Naive thymus-derived CD4-positive, alpha-beta T cell (primary cell): ENCODE measurements around the gene FUT2. TPM values are rescaled to one million over a fixed set of nuclear protein-coding genes. Genes with fewer than 3 reads are reported as not detected.
A peak's percentile ranks its signal among the peaks of the same experiment; 100 is the strongest.

ENCODE experiments used
- ATAC-seq: fragments of 150-1000 bp; cut with Tn5 transposase; 2 replicates; pipeline ENCODE4 v1.10.0; 2021; ENCODE audit warnings: mild to moderate bottlenecking, moderate library complexity
- CTCF ChIA-PET: fragments of 350-600 bp; sonication (Branson Sonifier 250); formaldehyde crosslinking; loops from one replicate; lab custom pipeline; 2021; ENCODE audit warnings: antibody characterized with exemption; lab: Charles Lee
- POLR2A ChIA-PET: fragments of 350-600 bp; sonication (Branson Sonifier 250); formaldehyde crosslinking; loops from one replicate; lab custom pipeline; 2021; ENCODE audit warnings: antibody characterized with exemption, inconsistent platforms; lab: Charles Lee
- DNase-seq, 9 donors: peaks; one replicate each; pipeline versions ENCODE4 v3.0.0 to v3.0.0-alpha.2; 2020 to 2022; ENCODE audit warnings: mixed read lengths in 1 of 9
- H3K27ac ChIP-seq: one replicate; pipeline ENCODE4 v1.7.0; 2013; ENCODE audit warnings: mild to moderate bottlenecking, low read depth, low read length, moderate library complexity
- H3K27me3 ChIP-seq, 2 donors: one replicate each; pipeline ENCODE4 v1.7.0; 2013; ENCODE audit warnings: low read length in 2 of 2, mild to moderate bottlenecking in 2 of 2, moderate library complexity in 2 of 2; ENCODE audit not compliant: control insufficient read depth in 2 of 2, insufficient read depth in 2 of 2
- H3K36me3 ChIP-seq, 3 experiments: 1 replicate in 2 of 3; 2 replicates in 1 of 3; pipeline ENCODE4 v1.7.0; 2013; ENCODE audit warnings: low read length in 3 of 3, mild to moderate bottlenecking in 3 of 3, moderate library complexity in 1 of 3; ENCODE audit not compliant: insufficient read depth in 3 of 3, control insufficient read depth in 2 of 3
- H3K4me1 ChIP-seq, 2 donors: one replicate each; pipeline ENCODE4 v1.7.0; 2013; ENCODE audit warnings: low read length in 2 of 2, mild to moderate bottlenecking in 2 of 2, moderate library complexity in 1 of 2; ENCODE audit not compliant: control insufficient read depth in 2 of 2, insufficient read depth in 2 of 2
- H3K4me3 ChIP-seq: 2 replicates; pipeline ENCODE4 v1.7.0; 2013; ENCODE audit warnings: mild to moderate bottlenecking, low read length
- H3K9me3 ChIP-seq, 3 experiments: 1 replicate in 2 of 3; 2 replicates in 1 of 3; pipeline ENCODE4 v1.7.0; 2013; ENCODE audit warnings: low read length in 3 of 3; ENCODE audit not compliant: control insufficient read depth in 2 of 3
- H3K27ac Mint-ChIP-seq, 9 donors: one replicate each; pipeline ENCODE4 v1.8.0; 2020 to 2022; ENCODE audit warnings: mixed read lengths in 9 of 9, mild to moderate bottlenecking in 8 of 9, moderate library complexity in 5 of 9, inconsistent platforms in 2 of 9
- H3K27me3 Mint-ChIP-seq, 5 donors: one replicate each; pipeline ENCODE4 v1.8.0; 2021 to 2022; ENCODE audit warnings: mixed read lengths in 5 of 5, mild to moderate bottlenecking in 1 of 5
- H3K36me3 Mint-ChIP-seq, 5 donors: one replicate each; pipeline ENCODE4 v1.8.0; 2020 to 2022; ENCODE audit warnings: mixed read lengths in 5 of 5, mild to moderate bottlenecking in 3 of 5, inconsistent platforms in 1 of 5
- H3K4me1 Mint-ChIP-seq, 7 donors: one replicate each; pipeline ENCODE4 v1.8.0; 2020 to 2022; ENCODE audit warnings: mixed read lengths in 7 of 7, mild to moderate bottlenecking in 3 of 7, inconsistent platforms in 1 of 7
- H3K4me3 Mint-ChIP-seq, 10 donors: one replicate each; pipeline ENCODE4 v1.8.0; 2020 to 2022; ENCODE audit warnings: mild to moderate bottlenecking in 10 of 10, mixed read lengths in 10 of 10, moderate library complexity in 6 of 10, inconsistent platforms in 2 of 10
- H3K9me3 Mint-ChIP-seq, 11 donors: one replicate each; pipeline ENCODE4 v1.8.0; 2020 to 2022; ENCODE audit warnings: mixed read lengths in 11 of 11, mild to moderate bottlenecking in 4 of 11, inconsistent platforms in 1 of 11, moderate library complexity in 1 of 11
- intact Hi-C, 2 donors: fragments of 100-400 bp; cut with micrococcal nuclease; formaldehyde crosslinking; loops; one replicate each; pipeline ENCODE4 v1.15.1; 2023
- polyA plus RNA-seq, 2 donors: library from polyadenylated mRNA; unstranded; fragments of 300-500 nt; fragmentation: Illumina TruSeq; gene quantifications; one replicate each; pipeline ENCODE4 v1.2.3, GENCODE V29; 2021
- total RNA-seq, 6 experiments: library from RNA in 5 of 6; stranded (reverse) in 5 of 6; gene quantifications; 1 replicate in 5 of 6; 2 replicates in 1 of 6; pipeline ENCODE4 v1.2.3 and lab custom pipeline; 2021 to 2026

Gene FUT2
- total and polyA plus RNA-seq, 7 experiments from 2014 or later = 0.09 to 0.78 TPM; not detected in 5

- Histone ChIP-seq H3K36me3 (no peaks in the 10 kb centered on the region), H3K27ac (no peak overlapping the region), H3K4me1 (no peaks in the 10 kb centered on the region), H3K9me3 (no peaks in the 10 kb centered on the region), H3K27me3 (no peaks in the 10 kb centered on the region), H3K4me3 (no peak overlapping the region)
- no peaks in the 10 kb centered on the region for H3K27me3 Mint-ChIP-seq
- ChIA-PET POLR2A (no interaction called here), CTCF (no interaction called here)
- peaks cover 0 to 5% (median 0%) of the 10 kb centered on the region in 7 donors for H3K4me1 Mint-ChIP-seq
- intact Hi-C loops = no loop called here
- DNase-seq = no peak
- no peak overlapping the region for H3K4me3 Mint-ChIP-seq
- no peak for ATAC-seq
- peaks cover 0 to 11% (median 0%) of the 10 kb centered on the region in 11 donors for H3K9me3 Mint-ChIP-seq
- H3K36me3 Mint-ChIP-seq = peaks cover 0 to 5% (median 0%) of the 10 kb centered on the region in 5 donors
- peak overlapping the region in 1 of 9 donors; percentile 38 for H3K27ac Mint-ChIP-seq
Measured at GRCh38 chr19:48668761-48669160, 27.0 kb upstream of the FUT2 start.

GRCh38 chr19:48669903-48670668 is 25.7 kb upstream of the FUT2 start:
- intact Hi-C loops = no loop called here
- CTCF ChIA-PET = no interaction called here
- no peak overlapping the region for H3K4me3 ChIP-seq
- Mint-ChIP-seq H3K4me3 (peak overlapping the region in 1 of 10 donors; percentile 1), H3K27me3 (no peaks in the 10 kb centered on the region), H3K4me1 (peaks cover 1 to 5% (median 2%) of the 10 kb centered on the region in 7 donors), H3K9me3 (peaks cover 0 to 11% (median 0%) of the 10 kb centered on the region in 11 donors), H3K36me3 (peaks cover 0 to 5% (median 0%) of the 10 kb centered on the region in 5 donors), H3K27ac (peak overlapping the region in 3 of 9 donors; percentile 17 to 68 (median 20))
- no peaks in the 10 kb centered on the region for H3K27me3 ChIP-seq
- no peak for ATAC-seq
- no peaks in the 10 kb centered on the region for H3K36me3 ChIP-seq
- no peaks in the 10 kb centered on the region for H3K9me3 ChIP-seq
- POLR2A ChIA-PET = no interaction called here
- DNase-seq = no peak
- no peak overlapping the region for H3K27ac ChIP-seq
- H3K4me1 ChIP-seq = peaks cover 0 to under 1% of the 10 kb centered on the region in 2 donors

GRCh38 chr19:48670699-48671445 is 24.9 kb upstream of the FUT2 start:
- DNase-seq = no peak
- Histone ChIP-seq H3K27me3 (no peaks in the 10 kb centered on the region), H3K27ac (no peak overlapping the region), H3K9me3 (no peaks in the 10 kb centered on the region), H3K36me3 (no peaks in the 10 kb centered on the region), H3K4me3 (no peak overlapping the region), H3K4me1 (peaks cover 6 to 7% of the 10 kb centered on the region in 2 donors)
- Mint-ChIP-seq H3K4me3 (no peak overlapping the region), H3K9me3 (peaks cover 0 to 11% (median 0%) of the 10 kb centered on the region in 11 donors), H3K36me3 (peaks cover 0 to 5% (median 0%) of the 10 kb centered on the region in 5 donors), H3K27ac (peak overlapping the region in 1 of 9 donors; percentile 52), H3K4me1 (peaks cover 6 to 8% (median 8%) of the 10 kb centered on the region in 7 donors), H3K27me3 (no peaks in the 10 kb centered on the region)
- ATAC-seq = no peak
- CTCF ChIA-PET = no interaction called here
- intact Hi-C loops = no loop called here
- POLR2A ChIA-PET = no interaction called here

- Mint-ChIP-seq H3K27me3 (no peaks in the 10 kb centered on the region), H3K4me3 (no peak overlapping the region), H3K9me3 (peaks cover 0 to 11% (median 0%) of the 10 kb centered on the region in 11 donors), H3K4me1 (peaks cover 6 to 8% (median 8%) of the 10 kb centered on the region in 7 donors), H3K36me3 (peaks cover 0 to 5% (median 0%) of the 10 kb centered on the region in 5 donors), H3K27ac (peak overlapping the region in 1 of 9 donors; percentile 52)
- no peak for DNase-seq
- Histone ChIP-seq H3K36me3 (no peaks in the 10 kb centered on the region), H3K4me1 (peaks cover 6 to 7% of the 10 kb centered on the region in 2 donors), H3K27me3 (no peaks in the 10 kb centered on the region), H3K9me3 (no peaks in the 10 kb centered on the region), H3K27ac (no peak overlapping the region), H3K4me3 (no peak overlapping the region)
- CTCF ChIA-PET = no interaction called here
- POLR2A ChIA-PET = no interaction called here
- no peak for ATAC-seq
- intact Hi-C loops = no loop called here
Measured at GRCh38 chr19:48671446-48671995, 24.2 kb upstream of the FUT2 start.

GRCh38 chr19:48672994-48673393 is 22.8 kb upstream of the FUT2 start, which contains the start of gene NTN5:
TSS of gene NTN5 (minus strand) at chr19:48673017. CDS start at chr19:48670986, 2,031 bp downstream.
- Histone ChIP-seq H3K4me3 (no peak within 1 kb of the TSS), H3K4me1 (peaks cover 6 to 7% of the 10 kb centered on the region in 2 donors), H3K36me3 (no peaks in the 10 kb centered on the region), H3K27ac (no peak within 1 kb of the TSS), H3K9me3 (no peaks in the 10 kb centered on the region), H3K27me3 (no peaks in the 10 kb centered on the region)
- H3K9me3 Mint-ChIP-seq = peaks cover 0 to 11% (median 0%) of the 10 kb centered on the region in 11 donors
- ChIA-PET POLR2A (no interaction called here), CTCF (interaction anchor here (0.7 kb wide), 1 partner anchor 23 kb away, joined by 4 read pairs; the partner anchor contains the start of gene FUT2)
- no peak within 1 kb of the TSS for H3K4me3 Mint-ChIP-seq
- no peaks in the 10 kb centered on the region for H3K27me3 Mint-ChIP-seq
- peaks cover 0 to 5% (median 0%) of the 10 kb centered on the region in 5 donors for H3K36me3 Mint-ChIP-seq
- no peak within 1 kb of the TSS for H3K27ac Mint-ChIP-seq
- peaks cover 6 to 8% (median 8%) of the 10 kb centered on the region in 7 donors for H3K4me1 Mint-ChIP-seq
- ATAC-seq = no peak
- no peak for DNase-seq
- intact Hi-C loops = no loop called here

- Histone ChIP-seq H3K36me3 (no peaks in the 10 kb centered on the region), H3K27me3 (no peaks in the 10 kb centered on the region), H3K4me1 (peaks cover 6 to 7% of the 10 kb centered on the region in 2 donors), H3K4me3 (no peak overlapping the region), H3K27ac (no peak overlapping the region), H3K9me3 (no peaks in the 10 kb centered on the region)
- Mint-ChIP-seq H3K36me3 (peaks cover 0 to 5% (median 0%) of the 10 kb centered on the region in 5 donors), H3K9me3 (peaks cover 0 to 11% (median 0%) of the 10 kb centered on the region in 11 donors), H3K27me3 (no peaks in the 10 kb centered on the region), H3K4me3 (no peak overlapping the region), H3K4me1 (peaks cover 6 to 8% (median 8%) of the 10 kb centered on the region in 7 donors), H3K27ac (no peak overlapping the region)
- ChIA-PET POLR2A (interaction anchor here (1.1 to 3.1 kb wide), 3 partner anchors 28 to 74 kb away, joined by 3 to 14 read pairs (median 3); partner anchors contain the start of genes CA11 and IZUMO1), CTCF (interaction anchor here (0.7 to 5.3 kb wide), 3 partner anchors 19 to 28 kb away, joined by 4 to 43 read pairs (median 8); partner anchors contain the start of genes CA11 and FUT2)
- DNase-seq (no peak), ATAC-seq (no peak)
- intact Hi-C loops = loop anchor here in 1 of 2 donors (2.0 kb wide), 2 partner anchors 13 to 55 kb away; partner anchors contain the start of genes RPL18 and SPHK2
Measured at GRCh38 chr19:48673436-48674100, 22.2 kb upstream of the FUT2 start.
